Esophagus muscularis mucosa (tissue), 4 donors: ENCODE results near the gene S100A7A. TPM values are rescaled to one million over a fixed set of nuclear protein-coding genes. Genes with fewer than 3 reads are reported as not detected.

ENCODE experiments used
- DNase-seq: peaks from one replicate; pipeline ENCODE4 v3.0.0-alpha.2; 2017; ENCODE audit errors: extremely low spot score
- H3K27ac ChIP-seq, 4 donors: fragments of 200-600 bp; sonication (generic); replicated peaks in 1 of 4; 1 replicate in 3 of 4; 2 replicates in 1 of 4; pipeline ENCODE4 v1.5.1; 2016 to 2019; ENCODE audit warnings: mild to moderate bottlenecking in 1 of 4
- H3K27me3 ChIP-seq, 4 donors: fragments of 200-600 bp; sonication (generic); one replicate each; pipeline versions ENCODE4 v1.5.1 to v1.6.0; 2016 to 2019
- H3K36me3 ChIP-seq, 4 donors: fragments of 200-600 bp; sonication (generic); one replicate each; pipeline ENCODE4 v1.5.1; 2016 to 2019
- H3K4me1 ChIP-seq, 4 donors: fragments of 200-600 bp; sonication (generic); one replicate each; pipeline ENCODE4 v1.5.1; 2016 to 2019
- H3K4me3 ChIP-seq, 4 donors: fragments of 200-600 bp; sonication (generic); 1 replicate in 2 of 4; 2 replicates in 2 of 4; pipeline ENCODE4 v1.5.1; 2016 to 2019; ENCODE audit warnings: mild to moderate bottlenecking in 4 of 4, moderate library complexity in 1 of 4
- H3K9me3 ChIP-seq, 4 donors: fragments of 200-600 bp; sonication (generic); 1 replicate in 3 of 4; 2 replicates in 1 of 4; pipeline ENCODE4 v1.5.1; 2016 to 2019
- CTCF ChIP-seq, 3 experiments: fragments of 200-600 bp in 2 of 3; fragments of 450-650 bp in 1 of 3; sonication (generic) in 2 of 3; IDR thresholded peaks; one replicate each; pipeline ENCODE4 v1.5.1; 2017 to 2019; ENCODE audit warnings: antibody characterized with exemption in 3 of 3, mild to moderate bottlenecking in 2 of 3, moderate library complexity in 1 of 3
- EP300 ChIP-seq: sonication (generic); formaldehyde crosslinking; IDR thresholded peaks from one replicate; pipeline ENCODE4 v1.6.1; 2017; ENCODE audit warnings: antibody characterized with exemption
- POLR2A ChIP-seq: fragments of 450-650 bp; IDR thresholded peaks from one replicate; pipeline ENCODE4 v1.6.1; 2017; ENCODE audit warnings: antibody characterized with exemption, moderate library complexity, mild to moderate bottlenecking, low read depth
- POLR2AphosphoS5 ChIP-seq, 2 donors: sonication (generic); formaldehyde crosslinking; IDR thresholded peaks; one replicate each; pipeline ENCODE4 v1.6.1; 2017; ENCODE audit warnings: antibody characterized with exemption in 2 of 2
- WGBS: methylation state at CpG from one replicate; pipeline ENCODE4 v1.1.5; 2018; 5-methylcytosine and 5-hydroxymethylcytosine counted together
- intact Hi-C: fragments of 100-400 bp; cut with DNase I; formaldehyde crosslinking; loops from one replicate; pipeline ENCODE4 v1.15.1; 2023
- total RNA-seq, 4 donors: library from RNA; depleted of rRNA; stranded (reverse); fragments of >200 nt; gene quantifications; one replicate each; pipeline versions ENCODE4 v1.1.0 to v1.2.1, GENCODE V29; 2016

Gene S100A7A
- total RNA-seq, 4 donors from 2014 or later = not detected

GRCh38 chr1:153393926-153394325 lies 22.4 kb upstream of the S100A7A start:
- DNase-seq = no peak
- Histone ChIP-seq H3K4me1 (no peaks in the 10 kb centered on the region), H3K4me3 (no peak overlapping the region), H3K27ac (no peak overlapping the region), H3K36me3 (no peaks in the 10 kb centered on the region), H3K9me3 (no peaks in the 10 kb centered on the region), H3K27me3 (peaks cover 0 to 45% (median 0%) of the 10 kb centered on the region in 4 donors)
- WGBS = 80% methylated on average over 5 of the region's 6 CpGs
- no peak for TF ChIP-seq POLR2A
- no peak for TF ChIP-seq POLR2AphosphoS5 (IDR thresholded peaks at IDR 0.05)
- TF ChIP-seq EP300 = no peak
- no peak for TF ChIP-seq CTCF (IDR thresholded peaks at IDR 0.05)
- intact Hi-C loops = no loop called here

GRCh38 chr1:153394391-153394790 lies 21.9 kb upstream of the S100A7A start:
- Histone ChIP-seq H3K27me3 (peaks cover 0 to 49% (median 0%) of the 10 kb centered on the region in 4 donors), H3K4me1 (no peaks in the 10 kb centered on the region), H3K36me3 (no peaks in the 10 kb centered on the region), H3K4me3 (no peak overlapping the region), H3K9me3 (no peaks in the 10 kb centered on the region), H3K27ac (no peak overlapping the region)
- no peak for DNase-seq
- TF ChIP-seq CTCF (IDR thresholded peaks at IDR 0.05) (no peak), EP300 (no peak), POLR2A (no peak), POLR2AphosphoS5 (IDR thresholded peaks at IDR 0.05) (no peak)
- WGBS = 68% methylated on average over 4 of the region's 5 CpGs
- intact Hi-C loops = no loop called here

GRCh38 chr1:153395136-153395685 lies 21.1 kb upstream of the S100A7A start:
- Histone ChIP-seq H3K36me3 (no peaks in the 10 kb centered on the region), H3K9me3 (no peaks in the 10 kb centered on the region), H3K4me1 (no peaks in the 10 kb centered on the region), H3K4me3 (no peak overlapping the region), H3K27me3 (peaks cover 0 to 52% (median 0%) of the 10 kb centered on the region in 4 donors), H3K27ac (no peak overlapping the region)
- 79% methylated on average over 7 of the region's 7 CpGs for WGBS
- TF ChIP-seq POLR2A = no peak
- no peak for TF ChIP-seq CTCF (IDR thresholded peaks at IDR 0.05)
- TF ChIP-seq EP300 = no peak
- no peak for TF ChIP-seq POLR2AphosphoS5 (IDR thresholded peaks at IDR 0.05)
- no peak for DNase-seq
- intact Hi-C loops = no loop called here

GRCh38 chr1:153395776-153396175 lies 20.5 kb upstream of the S100A7A start:
- intact Hi-C loops = no loop called here
- H3K4me1 ChIP-seq = no peaks in the 10 kb centered on the region

More at GRCh38 chr1:153395776-153396175, 20.5 kb upstream of the S100A7A start:
- no peaks in the 10 kb centered on the region for H3K36me3 ChIP-seq
- H3K27me3 ChIP-seq = peaks cover 0 to 46% (median 0%) of the 10 kb centered on the region in 4 donors
- no peak for DNase-seq
- WGBS = 61% methylated on average over 3 of the region's 6 CpGs
- no peak overlapping the region for H3K4me3 ChIP-seq
- TF ChIP-seq POLR2A (no peak), POLR2AphosphoS5 (IDR thresholded peaks at IDR 0.05) (no peak), CTCF (IDR thresholded peaks at IDR 0.05) (no peak), EP300 (no peak)
- no peaks in the 10 kb centered on the region for H3K9me3 ChIP-seq
- H3K27ac ChIP-seq = no peak overlapping the region
